H9 (cell line): ENCODE results near the gene PARD6G. TPM values are rescaled to one million over a fixed set of nuclear protein-coding genes. Genes with fewer than 3 reads are reported as not detected.

Experiments used
- DNase-seq: peaks from one replicate; pipeline ENCODE4 v3.0.0-alpha.2; 2017
- H2AFZ ChIP-seq: one replicate; pipeline ENCODE4 v1.6.1; 2013; ENCODE audit warnings: mild to moderate bottlenecking, low read length, control low read depth, moderate library complexity
- H2AK5ac ChIP-seq: 2 replicates; pipeline ENCODE4 v1.6.1; 2013; ENCODE audit warnings: low read length, control low read depth, mixed read lengths; ENCODE audit not compliant: insufficient read length
- H2BK120ac ChIP-seq: one replicate; pipeline ENCODE4 v1.6.1; 2013; ENCODE audit warnings: low read depth, mild to moderate bottlenecking, low read length, control low read depth, inconsistent platforms; ENCODE audit not compliant: poor library complexity, severe bottlenecking
- H2BK12ac ChIP-seq: 2 replicates; pipeline ENCODE4 v1.6.1; 2013; ENCODE audit warnings: low read length, control low read depth, mixed read lengths, low read depth; ENCODE audit not compliant: insufficient read length
- H2BK15ac ChIP-seq: 2 replicates; pipeline ENCODE4 v1.6.1; 2013; ENCODE audit warnings: low read depth, low read length, control low read depth
- H2BK20ac ChIP-seq: one replicate; pipeline ENCODE4 v1.6.1; 2013; ENCODE audit warnings: low read depth, mild to moderate bottlenecking, low read length, control low read depth, inconsistent platforms; ENCODE audit not compliant: poor library complexity, severe bottlenecking
- H2BK5ac ChIP-seq: 2 replicates; pipeline ENCODE4 v1.6.1; 2013; ENCODE audit warnings: low read length, control low read depth, mixed read lengths; ENCODE audit not compliant: insufficient read length
- H3K14ac ChIP-seq: 2 replicates; pipeline ENCODE4 v1.6.1; 2013; ENCODE audit warnings: low read length, control low read depth; ENCODE audit not compliant: insufficient read depth
- H3K18ac ChIP-seq: 2 replicates; pipeline ENCODE4 v1.6.1; 2013; ENCODE audit warnings: low read depth, mild to moderate bottlenecking, mixed read lengths, low read length, control low read depth; ENCODE audit not compliant: insufficient read length
- H3K23ac ChIP-seq: 2 replicates; pipeline ENCODE4 v1.6.1; 2013; ENCODE audit warnings: low read length, control low read depth, mixed read lengths, low read depth; ENCODE audit not compliant: insufficient read length
- H3K23me2 ChIP-seq: 2 replicates; pipeline ENCODE4 v1.6.1; 2013; ENCODE audit warnings: low read depth, mild to moderate bottlenecking, mixed read lengths, low read length, control low read depth; ENCODE audit not compliant: insufficient read length, poor library complexity, severe bottlenecking
- H3K27ac ChIP-seq: 2 replicates; pipeline ENCODE4 v1.5.1; 2013; ENCODE audit warnings: low read length, control low read depth, mixed read lengths, low read depth; ENCODE audit not compliant: insufficient read length
- H3K27me3 ChIP-seq: 2 replicates; pipeline ENCODE4 v1.6.1; 2013; ENCODE audit warnings: low read length, control low read depth, inconsistent platforms; ENCODE audit not compliant: insufficient read depth
- H3K4ac ChIP-seq: 2 replicates; pipeline ENCODE4 v1.6.1; 2013; ENCODE audit warnings: low read depth, mild to moderate bottlenecking, control low read depth, inconsistent platforms, low read length, moderate library complexity
- H3K4me1 ChIP-seq: 2 replicates; pipeline ENCODE4 v1.6.1; 2013; ENCODE audit warnings: low read length, control low read depth, inconsistent platforms; ENCODE audit not compliant: insufficient read depth
- H3K4me2 ChIP-seq: 2 replicates; pipeline ENCODE4 v1.6.1; 2013; ENCODE audit warnings: low read length, control low read depth, mixed read lengths; ENCODE audit not compliant: insufficient read length, insufficient read depth
- H3K56ac ChIP-seq: 2 replicates; pipeline ENCODE4 v1.6.1; 2013; ENCODE audit warnings: low read depth, mild to moderate bottlenecking, mixed read lengths, low read length, control low read depth; ENCODE audit not compliant: insufficient read length
- H3K79me1 ChIP-seq: 2 replicates; pipeline ENCODE4 v1.6.1; 2013; ENCODE audit warnings: low read depth, mild to moderate bottlenecking, moderate library complexity, low read length, control low read depth, inconsistent platforms; ENCODE audit not compliant: insufficient read depth, poor library complexity, severe bottlenecking
- H3K79me2 ChIP-seq: 2 replicates; pipeline ENCODE4 v1.6.1; 2013; ENCODE audit warnings: low read length, control low read depth, inconsistent platforms; ENCODE audit not compliant: insufficient read depth
- H3K9ac ChIP-seq: 2 replicates; pipeline ENCODE4 v1.6.1; 2013; ENCODE audit warnings: low read length, control low read depth, mixed read lengths; ENCODE audit not compliant: insufficient read length; ENCODE audit errors: extremely low read depth
- H3K9me3 ChIP-seq: one replicate; pipeline ENCODE4 v1.6.1; 2013; ENCODE audit warnings: low read depth, low read length, inconsistent platforms; ENCODE audit not compliant: control insufficient read depth
- H3T11ph ChIP-seq: one replicate; pipeline ENCODE4 v1.6.1; 2013; ENCODE audit warnings: mild to moderate bottlenecking, low read length, control low read depth, inconsistent platforms
- H4K20me1 ChIP-seq: one replicate; pipeline ENCODE4 v1.6.1; 2013; ENCODE audit not compliant: control insufficient read depth, insufficient read length, insufficient read depth
- H4K5ac ChIP-seq: 2 replicates; pipeline ENCODE4 v1.6.1; 2013; ENCODE audit warnings: low read depth, mild to moderate bottlenecking, mixed read lengths, low read length, control low read depth; ENCODE audit not compliant: insufficient read length
- H4K8ac ChIP-seq: replicated peaks from 2 replicates; pipeline ENCODE4 v1.6.1; 2013; ENCODE audit warnings: low read length, control low read depth, mixed read lengths, low read depth; ENCODE audit not compliant: insufficient read length
- H4K91ac ChIP-seq: 2 replicates; pipeline ENCODE4 v1.6.1; 2013; ENCODE audit warnings: low read depth, mild to moderate bottlenecking, moderate library complexity, mixed read lengths, low read length, control low read depth; ENCODE audit not compliant: insufficient read length
- H3K27ac Mint-ChIP-seq, 3 experiments: 2 replicates in 2 of 3; 3 replicates in 1 of 3; pipeline ENCODE4 v1.8.0; 2020 to 2021; ENCODE audit warnings: mixed read lengths in 3 of 3, mild to moderate bottlenecking in 1 of 3, moderate library complexity in 1 of 3
- H3K27me3 Mint-ChIP-seq: 2 replicates; pipeline ENCODE4 v1.8.0; 2021; ENCODE audit warnings: low read depth, mild to moderate bottlenecking, moderate library complexity, mixed read lengths
- H3K36me3 Mint-ChIP-seq, 3 experiments: 2 replicates in 2 of 3; 3 replicates in 1 of 3; pipeline ENCODE4 v1.8.0; 2020 to 2021; ENCODE audit warnings: low read depth in 3 of 3, mixed read lengths in 3 of 3; ENCODE audit not compliant: insufficient read depth in 1 of 3
- H3K4me1 Mint-ChIP-seq, 2 experiments: 2 replicates each; pipeline ENCODE4 v1.8.0; 2020; ENCODE audit warnings: mixed read lengths in 2 of 2
- H3K4me3 Mint-ChIP-seq, 2 experiments: 2 replicates in 1 of 2; 3 replicates in 1 of 2; pipeline ENCODE4 v1.8.0; 2020 to 2021; ENCODE audit warnings: mild to moderate bottlenecking in 2 of 2, mixed read lengths in 2 of 2, moderate library complexity in 1 of 2
- H3K9me3 Mint-ChIP-seq, 2 experiments: 2 replicates in 1 of 2; 3 replicates in 1 of 2; pipeline ENCODE4 v1.8.0; 2020; ENCODE audit warnings: mild to moderate bottlenecking in 2 of 2, mixed read lengths in 2 of 2, moderate library complexity in 1 of 2
- CTCF ChIP-seq: fragments of 200-600 bp; sonication (generic); conservative IDR thresholded peaks from 3 replicates; pipeline ENCODE4 v1.8.0; 2021; ENCODE audit warnings: antibody characterized with exemption, mild to moderate bottlenecking
- WGBS: extraction: QIAGEN DNeasy Blood & Tissue Kit; methylation state at CpG from one replicate; pipeline ENCODE4 v1.1.7; 2013; ENCODE audit warnings: missing lambda C conversion rate, low lambda C conversion rate, mixed read lengths; ENCODE audit not compliant: insufficient read length; ENCODE audit errors: extremely low coverage; 5-methylcytosine and 5-hydroxymethylcytosine counted together
- total RNA-seq: library from RNA; stranded (reverse); gene quantifications from 2 replicates; pipeline ENCODE4 v1.2.1, GENCODE V29; 2021

Gene PARD6G
- total RNA-seq, 1 experiment from 2014 or later = 11.2 TPM

- Histone ChIP-seq H3K23me2 (no peaks in the 10 kb centered on the region), H3T11ph (no peak overlapping the region), H4K8ac (no peak overlapping the region), H3K9me3 (no peaks in the 10 kb centered on the region), H3K79me1 (no peaks in the 10 kb centered on the region), H2AK5ac (no peak overlapping the region), H2BK12ac (no peak overlapping the region), H2BK5ac (no peak overlapping the region), H2BK15ac (no peak overlapping the region), H3K79me2 (no peaks in the 10 kb centered on the region), H3K27ac (no peak overlapping the region), H2AFZ (no peak overlapping the region), H3K23ac (no peak overlapping the region), H3K14ac (no peak overlapping the region), H3K4ac (no peak overlapping the region), H3K4me1 (0 out of 2 replicates have a peak, but pooled peaks cover 2% of the 10 kb centered on the region), H3K56ac (no peak overlapping the region), H4K91ac (no peak overlapping the region), H4K5ac (no peak overlapping the region), H3K18ac (no peak overlapping the region), H2BK20ac (no peak overlapping the region), H3K9ac (no peak overlapping the region), H2BK120ac (no peak overlapping the region), H3K4me2 (no peak overlapping the region), H3K27me3 (no peaks in the 10 kb centered on the region), H4K20me1 (no peaks in the 10 kb centered on the region)
- no peak for DNase-seq
- Mint-ChIP-seq H3K4me3 (no peak overlapping the region), H3K9me3 (peaks cover 0 to 2% of the 10 kb centered on the region in 2 experiments; a peak in 2 of 5 replicates), H3K27ac (peak overlapping the region in 2 of 3 experiments; percentile 7 to 63; a peak in 2 of 7 replicates), H3K4me1 (peaks cover 11 to 23% of the 10 kb centered on the region in 2 experiments), H3K36me3 (no peaks in the 10 kb centered on the region), H3K27me3 (no peaks in the 10 kb centered on the region)
- WGBS = no CpG with 5 or more reads among the region's 4 CpGs
- no peak for TF ChIP-seq CTCF
Observed at GRCh38 chr18:80225685-80226084, 21.6 kb downstream of the PARD6G start.
